GM19328 (cell line): ENCODE results near the gene SYPL2.
A peak's percentile ranks its signal among the peaks of the same experiment; 100 is the strongest.

ENCODE experiments used
- ATAC-seq: cut with Tn5 transposase; IDR thresholded peaks from one replicate; pipeline ENCODE4 v1.9.1; 2021; ENCODE audit warnings: mild to moderate bottlenecking, moderate library complexity; ENCODE audit not compliant: unreplicated experiment

Gene SYPL2

GRCh38 chr1:109490934-109491302 is 24.6 kb downstream of the SYPL2 start:
- no peak for ATAC-seq

GRCh38 chr1:109491372-109491771 is 25.0 kb downstream of the SYPL2 start:
- no peak for ATAC-seq

- no peak for ATAC-seq
These were observed 26.4 kb downstream of the SYPL2 start for GRCh38 chr1:109492779-109493178.

GRCh38 chr1:109493227-109493626 is 26.9 kb downstream of the SYPL2 start:
- no peak for ATAC-seq

- peak; percentile 83 for ATAC-seq
These were observed 27.6 kb downstream of the SYPL2 start, which contains the start of gene CYB561D1 for GRCh38 chr1:109493805-109494539. CYB561D1 (plus strand) TSS chr1:109494094; CDS start chr1:109494140, 46 bp downstream.

- ATAC-seq, result no peak
These were observed 29.4 kb downstream of the SYPL2 start for GRCh38 chr1:109495738-109496137.

GRCh38 chr1:109497449-109498160 is 31.3 kb downstream of the SYPL2 start:
- no peak for ATAC-seq

GRCh38 chr1:109498161-109498801 is 31.9 kb downstream of the SYPL2 start:
- no peak for ATAC-seq

- ATAC-seq, result no peak
These were observed 32.7 kb downstream of the SYPL2 start for GRCh38 chr1:109499081-109499480.

- no peak for ATAC-seq
These were observed 33.6 kb downstream of the SYPL2 start for GRCh38 chr1:109499661-109500536.

- ATAC-seq, result no peak
These were observed 34.6 kb downstream of the SYPL2 start for GRCh38 chr1:109500941-109501381.

GRCh38 chr1:109501644-109502363 is 35.5 kb downstream of the SYPL2 start:
- no peak for ATAC-seq

- no peak for ATAC-seq
These were observed 36.1 kb downstream of the SYPL2 start for GRCh38 chr1:109502364-109502851.

GRCh38 chr1:109503935-109504334 is 37.6 kb downstream of the SYPL2 start:
- ATAC-seq, result no peak

GRCh38 chr1:109504974-109505373 is 38.6 kb downstream of the SYPL2 start:
- ATAC-seq, result no peak

GRCh38 chr1:109508001-109508872 is 41.9 kb downstream of the SYPL2 start:
- no peak for ATAC-seq

GRCh38 chr1:109508873-109509175 is 42.5 kb downstream of the SYPL2 start:
- ATAC-seq, result no peak

GRCh38 chr1:109509176-109510134 is 43.1 kb downstream of the SYPL2 start, which contains the start of gene AMIGO1:
AMIGO1 (minus strand) TSS chr1:109509727; CDS start chr1:109508912, 815 bp downstream.
- no peak for ATAC-seq
